ENCODE results near the gene USHBP1.
"Not testable (repeated sequence)": the region's sequence is repeated elsewhere in the genome, so short reads cannot be mapped to it uniquely, and the experiment has no call there.

USHBP1 gene

GRCh38 chr19:17264641-17264979 lies at the start of gene USHBP1:
USHBP1 (minus strand) TSS chr19:17264745; CDS start chr19:17264299, 446 bp downstream.
- no peak for DNase-seq (ENCODE audit: low spot score)

GRCh38 chr19:17314007-17314593 lies 49.6 kb upstream of the USHBP1 start:
- no peak for DNase-seq (ENCODE audit: low spot score)

GRCh38 chr19:17312189-17313113 lies 47.9 kb upstream of the USHBP1 start:
- DNase-seq (ENCODE audit: low spot score): no peak

GRCh38 chr19:17311455-17312188 lies 47.1 kb upstream of the USHBP1 start:
- DNase-seq (ENCODE audit: low spot score): no peak

- DNase-seq (ENCODE audit: low spot score): no peak
These were observed 45.5 kb upstream of the USHBP1 start for GRCh38 chr19:17309965-17310461.

- DNase-seq (ENCODE audit: low spot score): peak; percentile 98
These were observed 44.8 kb upstream of the USHBP1 start, which contains the start of gene DDA1 for GRCh38 chr19:17309198-17309964. DDA1 (plus strand) TSS chr19:17309563; CDS start chr19:17309655, 92 bp downstream.

- DNase-seq (ENCODE audit: low spot score): no peak
These were observed 43.4 kb upstream of the USHBP1 start for GRCh38 chr19:17307876-17308377.

- no peak for DNase-seq (ENCODE audit: low spot score)
These were observed 41.8 kb upstream of the USHBP1 start for GRCh38 chr19:17306285-17306714.

GRCh38 chr19:17305517-17306284 lies 41.2 kb upstream of the USHBP1 start, which contains the start of gene MRPL34:
MRPL34 (plus strand) TSS chr19:17305872; CDS start chr19:17305893, 21 bp downstream.
- DNase-seq (ENCODE audit: low spot score): peak; percentile 94

- no peak for DNase-seq (ENCODE audit: low spot score)
These were observed 40.6 kb upstream of the USHBP1 start for GRCh38 chr19:17305216-17305516.

GRCh38 chr19:17304386-17305215 lies 40.1 kb upstream of the USHBP1 start:
- DNase-seq (ENCODE audit: low spot score): no peak

- DNase-seq (ENCODE audit: low spot score): no peak
These were observed 39.4 kb upstream of the USHBP1 start for GRCh38 chr19:17303940-17304267.

- peak; percentile 97 for DNase-seq (ENCODE audit: low spot score)
These were observed 38.8 kb upstream of the USHBP1 start, which contains the start of gene ABHD8 for GRCh38 chr19:17303167-17303939. ABHD8 (minus strand) TSS chr19:17303425; CDS start chr19:17301616, 1,809 bp downstream.

GRCh38 chr19:17302391-17303166 lies 38.0 kb upstream of the USHBP1 start:
- no peak for DNase-seq (ENCODE audit: low spot score)

GRCh38 chr19:17300992-17301619 lies 36.6 kb upstream of the USHBP1 start:
- DNase-seq (ENCODE audit: low spot score): no peak

- no peak for DNase-seq (ENCODE audit: low spot score)
These were observed 32.4 kb upstream of the USHBP1 start for GRCh38 chr19:17296976-17297375.

GRCh38 chr19:17296273-17296672 lies 31.7 kb upstream of the USHBP1 start:
- DNase-seq (ENCODE audit: low spot score): no peak

GRCh38 chr19:17295551-17295950 lies 31.0 kb upstream of the USHBP1 start:
- not testable (repeated sequence) for DNase-seq (ENCODE audit: low spot score)

Data from left forelimb (tissue), 1 donor.